ENCODE measurements around the gene FOXRED1.
"Not testable (repeated sequence)": the region's sequence is repeated elsewhere in the genome, so short reads cannot be mapped to it uniquely, and the experiment has no call there.

Gene FOXRED1

DNA sequence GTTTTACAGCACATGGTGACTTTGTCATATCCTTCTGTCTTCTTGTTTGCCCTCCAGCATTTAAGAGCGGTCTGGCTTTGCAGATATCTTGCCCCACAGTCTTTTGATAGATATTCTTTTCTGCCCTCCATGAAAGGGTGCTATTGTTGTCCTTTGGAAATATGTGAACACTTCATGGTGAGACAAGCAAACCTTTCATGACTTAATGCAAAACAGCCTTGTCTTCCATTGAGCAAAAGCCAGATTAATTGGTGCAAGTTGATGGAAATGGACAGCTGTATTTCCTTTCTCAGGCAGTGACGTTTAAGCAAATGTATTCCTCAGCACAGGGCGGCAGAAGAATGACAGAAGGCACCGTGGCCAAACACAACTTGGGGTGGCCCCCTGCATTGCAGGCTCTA is 39.3 kb downstream of the FOXRED1 start:
- Histone ChIP-seq H3K27ac (peak overlapping the region in 2 of 21 experiments; percentile 4 to 11), H3K4me3 (no peak overlapping the region)

DNA sequence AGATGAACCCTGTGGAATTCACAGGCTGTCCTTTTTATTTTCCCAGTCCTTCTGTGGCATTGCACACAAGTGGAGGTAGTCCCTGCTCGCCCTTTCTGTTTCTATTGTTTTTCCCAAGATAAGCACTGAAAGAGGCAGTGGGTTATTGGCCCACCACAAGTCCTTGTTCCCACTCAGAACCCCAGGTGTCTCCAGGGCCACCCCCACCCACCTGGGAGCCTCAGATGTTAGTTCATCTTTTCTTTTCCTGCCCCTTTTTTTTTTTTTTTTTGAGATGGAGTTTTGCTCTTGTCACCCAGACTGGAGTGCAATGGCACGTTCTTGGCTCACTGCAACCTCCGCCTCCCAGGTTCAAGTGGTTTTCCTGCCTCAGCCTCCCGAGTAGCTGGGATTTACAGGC is 39.8 kb downstream of the FOXRED1 start:
- H3K27ac ChIP-seq = peak overlapping the region in 2 of 21 experiments; percentile 4 to 11
- H3K4me3 ChIP-seq = not testable (repeated sequence)

DNA sequence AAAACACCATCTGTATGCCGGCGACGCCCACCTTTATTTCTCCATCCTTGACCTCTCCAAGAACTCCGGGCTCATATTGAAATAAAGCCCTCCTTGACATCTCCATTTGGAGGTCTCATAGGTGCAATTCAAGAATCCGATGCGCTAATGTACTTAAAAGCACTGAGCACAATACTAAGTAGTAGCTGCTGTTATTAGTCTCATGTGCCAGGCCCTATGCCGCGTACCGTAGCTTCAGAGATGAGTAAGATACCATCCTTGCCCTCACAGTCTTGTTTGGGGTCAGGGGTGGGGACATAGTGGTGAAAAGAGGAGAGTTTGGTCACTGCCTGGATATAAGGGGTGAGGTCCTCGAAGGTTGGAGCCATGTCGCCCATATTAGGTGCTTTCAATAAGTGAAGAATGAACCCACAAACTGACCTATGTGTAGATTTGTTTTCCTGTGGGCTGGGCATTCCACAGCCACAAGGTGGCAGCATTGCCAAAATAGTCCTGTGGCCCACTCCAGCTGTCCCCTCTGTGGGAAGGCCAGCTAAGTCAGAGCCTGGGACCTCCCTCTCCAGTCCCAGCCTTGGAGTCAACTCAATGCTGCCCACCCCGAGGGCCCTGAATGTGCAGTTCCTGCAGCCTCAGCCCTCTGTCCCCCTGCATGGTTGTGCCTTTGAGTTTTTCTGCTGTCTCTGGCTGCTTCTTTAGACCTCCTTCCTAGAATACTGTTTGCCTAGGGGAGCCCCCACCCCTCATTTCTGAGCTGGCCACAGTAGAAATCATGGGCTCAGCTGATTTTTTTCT is 41.4 kb downstream of the FOXRED1 start:
- no peak overlapping the region for H3K4me3 ChIP-seq
- H3K27ac ChIP-seq = peak overlapping the region in 10 of 21 experiments; percentile 8 to 72 (median 50)

DNA sequence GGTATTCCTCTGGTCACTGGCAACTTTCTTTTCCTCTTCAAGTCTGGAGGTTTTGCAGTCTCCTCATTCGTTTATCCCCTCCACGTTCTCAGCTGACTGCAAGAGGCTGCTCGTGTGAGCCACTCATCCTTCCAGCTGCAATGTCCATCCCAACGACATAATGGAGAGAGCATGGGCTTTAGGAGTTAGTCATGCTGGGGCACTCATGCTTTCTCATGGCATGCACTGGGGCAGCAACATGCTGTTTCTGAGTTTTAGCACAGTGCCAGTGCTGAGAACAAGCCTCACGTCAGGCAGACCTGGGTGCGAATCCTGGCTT is 42.0 kb downstream of the FOXRED1 start:
- Histone ChIP-seq H3K27ac (peak overlapping the region in 13 of 21 experiments; percentile 8 to 72 (median 50)), H3K4me3 (no peak overlapping the region)

DNA sequence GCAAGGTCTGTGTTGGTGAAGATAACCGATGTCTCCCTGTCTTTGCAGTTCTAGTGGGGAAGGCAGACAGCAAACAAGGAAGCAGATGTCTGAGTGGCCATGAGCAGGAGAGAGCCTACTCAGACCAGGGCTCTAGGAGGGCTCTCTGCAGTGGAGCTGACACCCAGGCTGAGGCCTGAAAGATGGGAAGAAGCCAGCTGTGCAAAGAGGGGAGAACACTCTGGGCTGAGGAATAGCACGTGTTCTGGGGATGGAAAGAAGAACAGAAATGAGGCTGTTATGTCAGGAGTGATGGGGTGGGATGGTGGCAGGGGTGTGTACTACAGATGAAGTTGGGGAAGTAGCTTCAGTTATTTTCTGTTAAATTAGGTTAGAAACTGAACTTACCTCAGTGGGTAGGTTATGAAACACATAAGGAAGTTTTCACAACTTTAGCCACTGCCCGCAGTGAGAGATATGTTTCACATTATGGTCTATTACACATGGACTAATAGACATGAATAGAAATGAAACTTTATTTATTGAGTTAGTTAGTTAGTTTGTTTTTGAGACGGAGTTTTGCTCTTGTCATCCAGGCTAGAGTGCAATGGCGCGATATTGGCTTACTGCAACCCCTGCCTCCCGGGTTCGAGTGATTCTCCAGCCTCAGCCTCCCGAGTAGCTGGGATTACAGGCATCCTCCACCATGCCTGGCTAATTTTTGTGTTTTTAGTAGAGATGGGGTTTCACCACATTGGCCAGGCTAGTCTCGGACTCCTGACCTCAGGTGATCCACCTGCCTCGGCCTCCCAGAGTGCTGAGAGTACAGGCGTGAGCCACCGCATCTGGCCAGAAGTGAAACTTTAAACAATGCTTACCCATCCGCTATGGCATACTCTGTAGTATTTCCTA is 42.7 kb downstream of the FOXRED1 start:
- Histone ChIP-seq H3K4me3 (no peak overlapping the region), H3K27ac (peak overlapping the region in 16 of 21 experiments; percentile 1 to 72 (median 50))

DNA sequence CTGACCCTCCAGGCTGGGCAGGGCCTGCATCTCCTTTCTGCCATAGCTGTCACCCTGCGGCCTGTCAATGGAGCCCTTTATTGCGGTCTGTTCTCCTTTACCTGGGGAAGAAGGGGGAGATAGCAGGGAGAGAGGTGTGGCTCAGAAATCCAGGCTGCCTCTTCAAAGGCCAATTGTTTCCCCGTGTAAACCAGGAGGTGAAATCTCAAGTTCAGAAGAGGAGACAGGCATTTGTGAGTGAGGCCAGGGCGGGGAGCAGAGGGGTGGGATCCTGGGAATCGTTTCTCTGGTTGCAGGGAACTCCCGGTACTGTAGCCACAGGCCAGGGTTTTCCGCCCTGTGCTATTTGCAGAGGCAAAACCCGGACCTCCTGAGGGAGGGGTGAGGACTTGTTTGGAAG is 44.0 kb downstream of the FOXRED1 start:
- peak overlapping the region in 8 of 21 experiments; percentile 14 to 67 (median 39) for H3K27ac ChIP-seq

DNA sequence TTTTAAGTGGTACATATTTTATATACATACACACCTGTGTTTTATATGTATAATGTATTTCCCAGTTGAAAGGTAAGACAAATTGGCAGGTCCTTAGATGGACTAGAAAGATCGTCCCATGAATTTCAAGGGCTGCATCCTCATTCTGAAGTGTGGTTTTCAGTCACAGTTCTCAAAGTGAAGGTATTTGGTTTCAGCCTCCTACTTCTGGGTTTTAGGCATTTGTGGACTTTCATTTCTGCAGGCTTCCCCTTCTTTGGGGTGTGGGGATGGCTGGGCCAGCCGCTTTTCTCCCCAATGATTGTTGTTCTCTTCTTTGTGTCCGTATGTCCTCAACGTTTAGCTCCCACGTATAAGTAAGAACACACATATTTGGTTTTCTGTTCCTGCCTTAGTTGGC is 44.9 kb downstream of the FOXRED1 start:
- Histone ChIP-seq H3K4me3 (no peak overlapping the region), H3K27ac (no peak overlapping the region)

More for the DNA sequence above, 44.0 kb downstream of the FOXRED1 start:
- H3K4me3 ChIP-seq = no peak overlapping the region

DNA sequence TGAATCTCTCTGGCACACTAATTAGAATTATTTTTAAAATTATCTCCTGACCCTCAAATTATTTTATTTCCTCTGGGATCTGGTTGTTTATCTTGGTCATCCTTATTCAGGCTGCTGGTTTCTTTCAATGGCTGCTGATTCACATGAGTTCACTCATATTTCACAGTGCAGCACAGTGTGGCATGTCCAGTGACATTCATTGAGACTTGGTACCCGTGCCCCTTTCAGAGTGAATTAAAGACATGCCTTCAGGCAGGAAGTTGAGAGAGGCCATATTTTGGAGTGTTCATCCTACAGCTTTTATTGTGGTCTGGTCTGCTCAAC is 48.4 kb downstream of the FOXRED1 start:
- H3K4me3 ChIP-seq = no peak overlapping the region
- H3K27ac ChIP-seq = peak overlapping the region in 19 of 21 experiments; percentile 65 to 92 (median 81)

DNA sequence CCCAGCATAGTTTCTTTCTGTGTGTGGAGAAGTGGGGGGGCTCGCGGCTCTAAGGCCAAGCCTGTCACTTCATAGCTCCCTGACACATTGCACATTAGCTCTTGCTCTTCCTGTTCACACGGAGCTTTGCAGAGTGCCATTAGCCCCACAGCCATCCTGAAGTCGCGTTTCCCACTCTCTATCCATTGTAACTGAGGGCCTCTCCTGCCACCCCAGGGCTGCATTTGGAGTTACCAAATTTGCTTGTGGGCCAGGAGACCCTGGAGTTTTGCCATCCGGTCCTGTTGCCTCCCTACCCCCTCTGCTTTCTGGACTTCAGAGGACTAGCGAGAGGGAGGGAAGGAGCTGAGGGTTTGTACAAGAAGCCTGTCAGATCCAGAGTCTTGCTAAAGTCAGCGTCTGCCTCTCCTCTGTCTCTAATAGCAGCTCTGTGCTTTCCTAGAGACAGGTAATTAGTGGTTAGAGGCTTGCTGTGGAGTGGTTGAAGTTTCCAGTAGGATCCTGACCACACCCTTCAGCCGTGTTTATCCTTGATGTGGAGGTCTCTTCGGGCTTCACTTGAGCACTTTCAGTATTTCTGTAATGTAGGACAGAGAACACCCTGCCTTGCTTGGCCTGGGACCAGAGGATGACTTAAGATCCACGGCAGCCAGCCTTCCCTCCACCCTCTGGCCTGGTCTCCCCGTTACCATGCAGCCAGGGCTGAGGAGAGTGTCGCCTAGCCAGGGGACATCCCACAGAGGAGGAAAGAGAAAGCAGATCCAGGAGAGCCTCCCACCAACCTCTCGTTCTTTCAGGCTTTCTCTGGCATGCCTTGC is 49.0 kb downstream of the FOXRED1 start:
- Histone ChIP-seq H3K27ac (peak overlapping the region in 20 of 21 experiments; percentile 13 to 92 (median 81)), H3K4me3 (peak overlapping the region in 2 of 7 experiments; percentile 1 to 12)

DNA sequence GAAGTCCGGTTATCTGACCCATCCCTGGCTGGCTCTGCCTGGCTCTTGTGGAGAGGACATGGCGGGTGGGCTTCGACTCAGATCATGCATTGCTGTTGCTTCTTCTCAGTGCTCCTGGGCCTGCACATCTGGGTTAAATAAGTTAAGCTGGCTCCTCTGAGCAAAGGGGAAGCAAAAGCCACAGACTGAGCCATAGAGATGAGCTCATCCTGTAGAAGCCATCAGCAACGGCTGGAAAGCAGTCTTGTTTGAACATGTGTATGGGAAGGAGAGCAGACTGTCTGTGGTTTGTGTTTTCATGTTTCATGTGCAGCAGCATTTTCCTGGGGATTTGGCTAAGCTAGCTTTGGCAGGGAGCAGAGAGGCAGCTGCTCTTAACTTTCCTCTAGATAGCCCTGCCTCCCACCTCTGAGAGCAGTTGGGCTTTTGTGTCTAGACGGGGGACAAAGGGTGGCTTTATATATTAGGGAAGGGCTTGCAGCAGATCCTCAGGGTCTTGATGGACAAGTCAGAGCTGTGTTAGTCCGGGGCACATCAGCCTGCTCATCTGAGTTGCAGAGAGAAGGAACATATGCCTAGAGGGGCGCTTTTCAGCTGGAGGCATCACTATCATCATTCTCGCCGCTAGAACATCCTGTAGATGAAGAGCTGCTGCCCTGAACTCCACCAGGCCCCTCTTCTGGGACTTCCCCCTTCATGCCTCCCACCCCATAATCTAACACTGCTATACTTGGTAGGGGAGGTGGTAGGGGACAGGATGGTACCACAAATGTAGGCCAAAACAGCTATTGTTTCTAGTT is 49.8 kb downstream of the FOXRED1 start:
- Histone ChIP-seq H3K27ac (peak overlapping the region in 20 of 21 experiments; percentile 13 to 92 (median 81)), H3K4me3 (peak overlapping the region in 2 of 7 experiments; percentile 1 to 12)

DNA sequence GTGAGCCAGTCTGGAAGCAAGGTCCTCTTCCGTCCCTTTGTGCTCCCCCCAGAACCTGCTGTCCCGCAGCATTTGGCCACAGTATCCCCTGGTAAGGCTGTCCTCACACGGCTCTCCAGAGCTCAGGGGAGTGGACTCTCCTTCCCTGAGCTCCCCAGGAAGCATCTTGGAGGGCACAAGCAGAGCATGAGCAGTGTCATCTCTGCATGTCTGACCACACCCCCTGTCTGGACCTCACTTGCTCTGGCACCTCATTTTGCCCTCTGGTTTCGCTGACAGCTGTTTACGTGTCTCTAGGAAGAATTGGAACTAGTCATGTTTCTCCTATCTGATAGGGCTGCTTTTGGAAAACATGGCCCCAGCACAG is 50.4 kb downstream of the FOXRED1 start:
- Histone ChIP-seq H3K27ac (peak overlapping the region in 19 of 21 experiments; percentile 58 to 92 (median 81)), H3K4me3 (no peak overlapping the region)

DNA sequence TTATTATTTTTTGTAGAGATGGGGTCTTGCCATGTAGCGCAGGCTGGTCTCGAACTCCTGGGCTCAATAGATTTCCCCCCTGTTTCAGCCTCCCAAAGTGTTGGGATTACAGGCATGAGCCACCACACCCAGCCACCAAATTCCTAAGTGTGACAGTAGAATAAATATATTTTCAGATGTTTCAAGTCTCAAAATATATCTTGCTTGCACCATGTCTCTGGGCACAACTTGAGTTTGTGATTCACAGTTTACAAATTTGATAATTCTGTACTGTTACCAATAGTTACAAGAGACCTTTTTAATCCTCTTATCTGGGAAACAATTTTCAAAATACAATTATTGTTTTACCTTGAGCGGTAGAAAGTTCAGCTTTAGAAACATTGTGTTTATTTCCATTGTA is 54.0 kb downstream of the FOXRED1 start:
- H3K27ac ChIP-seq = no peak overlapping the region
- no peak overlapping the region for H3K4me3 ChIP-seq

DNA sequence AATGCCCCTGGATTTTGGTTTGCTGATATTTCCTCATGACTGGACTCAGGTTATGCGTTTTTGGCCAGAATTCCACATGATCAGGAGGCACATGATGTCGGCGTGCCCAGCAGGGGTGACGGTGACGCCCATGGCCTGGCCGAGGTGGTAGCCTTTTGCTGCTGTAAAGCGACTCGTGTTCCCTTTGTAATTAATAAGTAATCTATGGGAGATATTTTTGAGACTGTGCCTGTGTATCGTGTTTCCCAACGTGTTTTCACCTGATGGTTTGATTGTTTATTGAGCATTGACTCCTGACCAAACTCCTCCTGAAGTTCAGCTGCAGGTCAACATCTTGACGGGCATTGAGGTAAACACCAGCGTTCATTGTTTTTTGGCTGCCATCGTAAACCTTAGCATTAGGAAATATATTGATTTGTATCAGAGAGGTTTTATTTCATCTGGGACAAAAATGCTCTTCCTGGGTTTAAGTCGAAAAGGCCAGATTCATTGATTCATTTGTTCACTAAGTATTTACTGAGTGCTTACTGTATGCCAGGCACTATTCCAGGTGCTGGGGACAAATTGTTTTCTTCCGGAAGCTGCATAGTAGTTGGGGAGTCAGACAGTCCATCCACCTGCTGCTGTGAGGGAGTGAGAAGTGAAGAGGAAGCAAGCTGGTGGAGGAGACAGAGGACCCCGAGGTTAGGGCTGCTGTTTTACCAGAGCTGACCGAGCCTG is 58.5 kb downstream of the FOXRED1 start:
- peak overlapping the region in 1 of 21 experiments; percentile 24 for H3K27ac ChIP-seq
- H3K4me3 ChIP-seq = no peak overlapping the region

Data from skin epidermis (tissue), 12 donors.